Stimulated activated CD4-positive, alpha-beta T cell treated with anti-CD3 and anti-CD28 coated beads, Interleukin-15, amount 100 ng/mL, for 1 hour (primary cell): Measurements from ENCODE around the gene BMF.
A peak's percentile ranks its signal among the peaks of the same experiment; 100 is the strongest.

Source experiments
- DNase-seq, 2 donors: peaks; one replicate each; pipeline ENCODE4 v3.0.0-alpha.2; 2020; ENCODE audit warnings: low read depth in 1 of 2, low spot score in 1 of 2

BMF gene

GRCh38 chr15:40050788-40051470 is 57.8 kb downstream of the BMF start:
- no peak for DNase-seq

GRCh38 chr15:40048926-40049475 is 59.7 kb downstream of the BMF start:
- DNase-seq: no peak

- no peak for DNase-seq
These were observed 60.4 kb downstream of the BMF start for GRCh38 chr15:40048211-40048792.

GRCh38 chr15:40047415-40048210 is 61.1 kb downstream of the BMF start:
- DNase-seq: no peak

- no peak for DNase-seq
These were observed 61.8 kb downstream of the BMF start for GRCh38 chr15:40046721-40047414.

GRCh38 chr15:40045572-40046217 is 63.0 kb downstream of the BMF start:
- no peak for DNase-seq

- peak; percentile 60 to 81 for DNase-seq
These were observed 63.7 kb downstream of the BMF start for GRCh38 chr15:40044717-40045571.

- DNase-seq: no peak
These were observed 64.6 kb downstream of the BMF start for GRCh38 chr15:40043927-40044716.

- DNase-seq: no peak
These were observed 65.8 kb downstream of the BMF start for GRCh38 chr15:40042791-40043320.

- no peak for DNase-seq
These were observed 67.9 kb downstream of the BMF start for GRCh38 chr15:40040770-40041169.

- no peak for DNase-seq
These were observed 68.4 kb downstream of the BMF start for GRCh38 chr15:40040293-40040635.

GRCh38 chr15:40038638-40039543 is 69.8 kb downstream of the BMF start, which contains the start of gene SRP14:
Gene SRP14, minus strand, starts transcription at chr15:40039181. Its CDS starts 65 bp downstream, at chr15:40039116.
- DNase-seq: peak; percentile 82 to 89

- no peak for DNase-seq
These were observed 70.4 kb downstream of the BMF start for GRCh38 chr15:40038275-40038637.
